ENCODE data around the gene CBX8.

Gene CBX8

GRCh38 chr17:79834565-79835469 lies 37.9 kb upstream of the CBX8 start:
- DNase-seq, result peak; percentile 56

GRCh38 chr17:79833744-79834564 lies 37.1 kb upstream of the CBX8 start:
- no peak for DNase-seq

GRCh38 chr17:79833110-79833450 lies 36.2 kb upstream of the CBX8 start:
- no peak for DNase-seq

- DNase-seq, result no peak
These were observed 35.6 kb upstream of the CBX8 start for GRCh38 chr17:79832218-79833109.

- no peak for DNase-seq
These were observed 34.7 kb upstream of the CBX8 start for GRCh38 chr17:79831265-79832217.

- no peak for DNase-seq
These were observed 33.9 kb upstream of the CBX8 start for GRCh38 chr17:79830763-79831264.

GRCh38 chr17:79830303-79830702 lies 33.4 kb upstream of the CBX8 start:
- no peak for DNase-seq

- DNase-seq, result no peak
These were observed 32.6 kb upstream of the CBX8 start for GRCh38 chr17:79829457-79829856.

GRCh38 chr17:79829004-79829403 lies 32.1 kb upstream of the CBX8 start:
- DNase-seq, result no peak

- DNase-seq, result no peak
These were observed 30.1 kb upstream of the CBX8 start for GRCh38 chr17:79826841-79827578.

GRCh38 chr17:79826204-79826680 lies 29.4 kb upstream of the CBX8 start:
- DNase-seq, result no peak

- DNase-seq, result no peak
These were observed 28.7 kb upstream of the CBX8 start for GRCh38 chr17:79825580-79825921.

- no peak for DNase-seq
These were observed 28.2 kb upstream of the CBX8 start for GRCh38 chr17:79824893-79825579.

- DNase-seq, result no peak
These were observed 27.4 kb upstream of the CBX8 start for GRCh38 chr17:79824234-79824633.

GRCh38 chr17:79822583-79823124 lies 25.8 kb upstream of the CBX8 start:
- DNase-seq, result no peak

GRCh38 chr17:79821331-79822095 lies 24.6 kb upstream of the CBX8 start:
- DNase-seq, result no peak

- no peak for DNase-seq
These were observed 24.1 kb upstream of the CBX8 start for GRCh38 chr17:79820959-79821330.

- no peak for DNase-seq
These were observed 22.8 kb upstream of the CBX8 start for GRCh38 chr17:79819534-79820276.

All from activated CD8-positive, alpha-beta memory T cell treated with anti-CD3 and anti-CD28 coated beads, Interleukin-2, amount 50 U/mL, for 4 hours (primary cell).